DND-41 (cell line): ENCODE data around the gene C1QTNF5.

ENCODE experiments used
- EZH2 ChIP-seq: IDR thresholded peaks from 3 replicates; pipeline ENCODE4 v1.6.1; 2012; ENCODE audit warnings: borderline replicate concordance, low read depth, mild to moderate bottlenecking, moderate library complexity, low read length, inconsistent platforms; ENCODE audit not compliant: severe bottlenecking
- TF ChIP-seq, protein P1 (sequence below): IDR thresholded peaks from 2 replicates; pipeline ENCODE4 v1.5.1; 2012; ENCODE audit warnings: borderline replicate concordance, low read length, moderate library complexity, mild to moderate bottlenecking; ENCODE audit not compliant: poor library complexity, severe bottlenecking; ENCODE audit errors: extremely low read depth

GRCh38 chr11:119316729-119317591 lies 23.7 kb downstream of the C1QTNF5 start, which contains the start of gene MCAM:
- TF ChIP-seq, protein P1, sequence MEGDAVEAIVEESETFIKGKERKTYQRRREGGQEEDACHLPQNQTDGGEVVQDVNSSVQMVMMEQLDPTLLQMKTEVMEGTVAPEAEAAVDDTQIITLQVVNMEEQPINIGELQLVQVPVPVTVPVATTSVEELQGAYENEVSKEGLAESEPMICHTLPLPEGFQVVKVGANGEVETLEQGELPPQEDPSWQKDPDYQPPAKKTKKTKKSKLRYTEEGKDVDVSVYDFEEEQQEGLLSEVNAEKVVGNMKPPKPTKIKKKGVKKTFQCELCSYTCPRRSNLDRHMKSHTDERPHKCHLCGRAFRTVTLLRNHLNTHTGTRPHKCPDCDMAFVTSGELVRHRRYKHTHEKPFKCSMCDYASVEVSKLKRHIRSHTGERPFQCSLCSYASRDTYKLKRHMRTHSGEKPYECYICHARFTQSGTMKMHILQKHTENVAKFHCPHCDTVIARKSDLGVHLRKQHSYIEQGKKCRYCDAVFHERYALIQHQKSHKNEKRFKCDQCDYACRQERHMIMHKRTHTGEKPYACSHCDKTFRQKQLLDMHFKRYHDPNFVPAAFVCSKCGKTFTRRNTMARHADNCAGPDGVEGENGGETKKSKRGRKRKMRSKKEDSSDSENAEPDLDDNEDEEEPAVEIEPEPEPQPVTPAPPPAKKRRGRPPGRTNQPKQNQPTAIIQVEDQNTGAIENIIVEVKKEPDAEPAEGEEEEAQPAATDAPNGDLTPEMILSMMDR: no peak
- TF ChIP-seq EZH2: peak; percentile 11
